Stimulated activated CD4-positive, alpha-beta T cell treated with anti-CD3 and anti-CD28 coated beads, Interleukin-15, amount 100 ng/mL, for 24 hours (primary cell): Measurements from ENCODE around the gene FNDC3B.
A peak's percentile ranks its signal among the peaks of the same experiment; 100 is the strongest.
"Not testable (repeated sequence)": the region's sequence is repeated elsewhere in the genome, so short reads cannot be mapped to it uniquely, and the experiment has no call there.

Source experiments
- DNase-seq: peaks from one replicate; pipeline ENCODE4 v3.0.0-alpha.2; 2020

FNDC3B gene

GRCh38 chr3:172246107-172246844 is 206.9 kb downstream of the FNDC3B start:
- no peak for DNase-seq

DNA sequence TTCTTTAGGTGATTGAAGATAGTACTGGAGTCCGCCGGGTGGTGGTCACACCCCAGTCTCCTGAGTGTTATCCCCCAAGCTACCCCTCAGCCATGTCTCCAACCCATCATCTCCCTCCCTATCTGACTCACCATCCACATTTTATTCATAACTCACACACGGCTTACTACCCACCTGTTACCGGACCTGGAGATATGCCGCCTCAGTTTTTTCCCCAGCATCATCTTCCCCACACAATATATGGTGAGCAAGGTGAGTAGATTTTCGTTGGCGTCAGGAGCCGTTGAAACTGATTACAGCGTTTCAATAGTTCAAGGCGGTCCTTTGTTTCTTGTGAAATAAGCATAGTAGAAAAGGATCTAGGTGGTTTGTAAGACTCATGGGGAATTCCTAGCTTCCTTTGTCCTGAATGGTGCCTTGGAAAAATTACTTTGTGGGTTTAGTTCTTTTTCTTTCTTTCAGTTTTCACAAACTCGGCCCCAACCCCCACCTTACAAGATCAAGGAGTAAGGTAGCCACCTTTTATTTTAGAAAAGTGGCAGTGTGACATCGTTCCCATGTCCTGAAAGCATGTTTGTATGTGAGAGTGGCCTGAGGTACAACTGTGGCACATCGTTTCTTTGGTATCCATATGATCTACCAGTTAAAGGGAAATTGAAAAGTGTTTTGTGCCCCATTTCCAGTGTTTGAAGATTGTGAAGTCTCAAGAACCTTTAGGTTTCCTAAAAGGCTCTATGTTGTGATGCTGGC is 208.3 kb downstream of the FNDC3B start:
- DNase-seq: peak; percentile 5

GRCh38 chr3:172249039-172249438 is 209.7 kb downstream of the FNDC3B start:
- no peak for DNase-seq

GRCh38 chr3:172251211-172251610 is 211.8 kb downstream of the FNDC3B start:
- DNase-seq: no peak

DNA sequence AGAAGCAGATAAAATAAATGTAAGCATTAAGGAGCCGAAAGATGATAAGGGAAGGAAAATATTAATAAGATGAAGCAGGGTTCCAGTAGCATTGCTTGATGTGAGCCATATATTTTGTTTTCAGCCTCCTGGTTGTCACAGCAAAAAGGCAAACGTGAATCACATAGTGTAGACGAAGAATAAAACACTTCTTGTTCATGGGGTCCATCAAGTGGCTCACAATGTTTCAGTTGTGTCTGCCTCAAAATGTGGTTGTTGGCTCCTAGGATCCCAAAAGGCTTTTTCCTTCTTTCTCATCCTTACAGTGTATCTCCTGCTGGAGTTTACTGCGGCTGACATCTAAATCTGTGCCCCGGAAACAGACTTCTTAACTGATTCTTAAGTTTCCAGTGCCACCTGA is 213.8 kb downstream of the FNDC3B start:
- DNase-seq: no peak

DNA sequence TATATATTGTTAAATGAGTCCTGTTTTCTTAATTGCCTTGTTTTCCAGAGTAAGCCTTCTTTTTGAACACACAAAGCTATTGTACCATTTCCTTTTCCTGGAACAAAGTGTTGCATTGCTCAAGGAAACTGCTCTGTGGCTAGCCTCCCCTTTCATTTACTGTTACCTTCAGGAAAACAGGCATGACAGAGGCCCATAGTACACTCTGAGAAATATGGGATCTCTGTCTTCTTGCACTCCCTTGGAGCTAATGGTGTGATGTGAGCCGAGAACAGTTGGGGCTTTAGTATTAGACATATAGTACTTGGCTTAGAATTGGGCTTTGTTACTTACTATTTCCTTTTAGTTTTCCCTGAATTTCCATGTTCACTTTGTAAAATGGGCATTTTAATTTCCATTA is 215.2 kb downstream of the FNDC3B start:
- DNase-seq: no peak

DNA sequence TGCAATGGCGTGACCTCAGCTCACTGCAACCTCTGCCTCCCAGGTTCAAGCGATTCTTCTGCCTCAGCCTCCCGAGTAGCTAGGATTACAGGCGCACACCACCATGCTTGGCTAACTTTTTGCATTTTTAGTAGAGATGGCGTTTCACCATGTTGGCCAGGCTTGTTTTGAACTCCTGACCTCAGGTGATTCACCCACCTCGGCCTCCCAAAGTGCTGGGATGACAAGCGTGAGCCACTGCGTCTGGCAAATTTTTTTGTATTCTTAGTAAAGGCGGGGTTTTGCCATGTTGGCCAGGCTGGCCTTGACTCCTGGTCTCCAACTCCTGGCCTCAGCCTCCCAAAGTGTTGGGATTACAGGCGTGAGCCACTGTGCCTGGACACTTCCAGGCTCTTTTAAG is 215.9 kb downstream of the FNDC3B start:
- DNase-seq: not testable (repeated sequence)

DNA sequence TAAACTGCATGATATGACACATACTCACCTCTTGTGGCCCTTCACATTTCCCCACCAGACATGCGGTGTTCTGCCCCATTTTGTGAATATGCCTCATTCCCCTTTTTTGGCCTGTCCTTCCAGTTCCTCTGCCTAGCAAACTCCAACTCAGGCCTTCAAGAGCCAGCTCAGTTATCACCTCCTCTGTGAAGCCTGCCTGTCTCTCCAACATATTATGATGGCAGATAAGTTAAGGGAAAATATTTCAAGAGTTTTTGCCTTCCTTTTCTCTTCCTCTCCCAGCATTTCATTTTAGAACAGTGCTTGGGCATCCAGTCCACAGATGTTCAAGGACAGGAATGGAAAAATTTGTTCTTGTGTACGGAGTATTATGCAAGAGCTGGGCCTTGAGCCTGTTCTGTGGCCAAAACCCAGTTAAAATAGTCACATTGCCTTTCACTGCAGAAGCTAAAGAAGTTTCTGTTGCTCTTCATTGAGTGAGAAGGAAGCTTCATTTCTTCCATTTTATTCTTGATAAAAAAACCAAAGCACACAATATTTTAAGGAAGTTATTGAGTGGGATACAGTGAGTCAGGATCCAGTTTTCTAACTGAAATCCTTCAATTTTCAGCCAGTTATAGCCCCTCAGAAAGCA is 216.8 kb downstream of the FNDC3B start:
- no peak for DNase-seq

GRCh38 chr3:172257648-172258400 is 218.4 kb downstream of the FNDC3B start:
- DNase-seq: no peak

GRCh38 chr3:172258624-172259023 is 219.2 kb downstream of the FNDC3B start:
- DNase-seq: no peak

- DNase-seq: no peak
Measured at GRCh38 chr3:172259111-172259541, 219.7 kb downstream of the FNDC3B start.

- no peak for DNase-seq
Measured at GRCh38 chr3:172259726-172260248, 220.4 kb downstream of the FNDC3B start.

GRCh38 chr3:172260381-172260780 is 221.0 kb downstream of the FNDC3B start:
- no peak for DNase-seq

DNA sequence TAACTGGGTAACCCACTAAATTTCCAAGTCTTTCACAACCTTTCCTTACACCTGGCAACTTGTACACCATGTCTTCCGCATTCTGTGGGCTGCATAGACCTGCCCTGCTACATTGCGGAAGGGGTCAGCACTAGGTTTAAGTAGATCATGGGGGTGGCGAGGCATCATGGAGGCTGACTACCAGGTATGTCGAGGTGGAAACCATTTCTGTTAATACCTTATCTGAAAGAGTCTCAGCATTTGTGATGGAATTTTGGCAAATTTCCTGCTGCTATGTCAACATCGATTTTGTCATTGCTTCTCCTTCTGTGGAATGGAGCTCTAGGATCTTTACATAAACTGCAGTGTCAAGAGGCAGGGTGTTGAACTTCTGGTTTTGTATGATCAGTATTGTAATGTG is 221.7 kb downstream of the FNDC3B start:
- no peak for DNase-seq

DNA sequence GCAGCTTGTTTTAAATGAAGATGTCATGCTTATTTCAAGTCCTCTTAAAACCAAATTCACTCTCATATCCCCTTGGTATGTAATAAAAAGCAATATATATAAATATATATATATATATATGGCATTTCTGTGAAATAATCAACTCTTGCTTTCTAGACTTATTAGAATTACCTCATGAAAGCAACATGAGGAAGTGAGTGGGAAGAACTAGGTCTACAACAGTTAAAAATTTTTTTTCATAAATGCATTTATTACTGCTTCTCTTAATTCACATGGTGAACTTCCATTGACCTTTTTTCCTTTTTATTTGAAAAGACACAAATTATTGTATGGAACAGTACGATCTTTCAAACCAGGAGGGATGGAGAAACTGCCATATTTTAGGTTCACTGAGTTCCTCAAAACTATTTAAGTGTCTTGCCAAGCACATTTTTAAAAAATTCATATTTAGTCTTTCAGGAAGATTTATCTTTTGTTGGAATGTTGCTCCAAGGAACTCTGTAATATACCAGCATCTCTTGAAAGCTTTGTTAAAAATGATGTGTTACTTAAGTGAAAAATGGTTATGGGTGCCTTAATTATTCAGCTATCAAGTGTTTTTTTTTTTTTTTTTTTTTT is 223.7 kb downstream of the FNDC3B start:
- no peak for DNase-seq

- DNase-seq: no peak
Measured at GRCh38 chr3:172263781-172264486, 224.6 kb downstream of the FNDC3B start.

GRCh38 chr3:172266103-172266502 is 226.7 kb downstream of the FNDC3B start:
- DNase-seq: no peak

GRCh38 chr3:172268425-172268824 is 229.0 kb downstream of the FNDC3B start:
- no peak for DNase-seq

- DNase-seq: no peak
Measured at GRCh38 chr3:172268868-172269267, 229.5 kb downstream of the FNDC3B start.

DNA sequence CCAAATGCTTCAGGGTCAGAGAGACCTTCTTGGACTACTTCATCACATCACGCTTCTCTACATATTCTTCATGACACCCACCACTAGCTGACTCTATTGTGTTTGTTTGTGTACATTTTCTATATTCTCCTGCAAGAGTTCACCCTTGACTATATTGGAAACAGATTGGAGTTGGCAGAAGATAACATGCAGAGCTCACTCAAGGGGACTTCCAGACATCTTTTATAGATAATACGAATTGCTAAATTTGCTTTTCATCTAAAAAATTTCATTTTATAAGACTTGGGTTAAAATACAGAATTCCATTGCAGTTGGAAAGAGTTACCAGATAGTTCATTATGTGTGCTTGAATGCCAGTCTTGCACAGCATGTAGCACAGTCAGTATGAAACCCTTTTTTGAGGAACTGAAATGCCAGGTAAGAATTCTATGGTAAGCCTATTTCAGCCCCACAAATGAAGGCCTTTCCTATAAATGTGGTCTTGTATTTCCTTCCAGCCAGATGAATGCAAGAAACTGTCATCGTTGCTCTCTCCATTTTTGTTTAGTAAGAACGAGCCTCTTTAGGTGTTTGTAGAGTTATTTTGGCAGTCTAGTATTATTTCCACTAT is 231.3 kb downstream of the FNDC3B start:
- DNase-seq: no peak

- DNase-seq: no peak
Measured at GRCh38 chr3:172271386-172271976, 232.1 kb downstream of the FNDC3B start.
